PC-9 (cell line): ENCODE data around the gene TPD52L1. TPM values are rescaled to one million over a fixed set of nuclear protein-coding genes. Genes with fewer than 3 reads are reported as not detected.
"Not testable (repeated sequence)": the region's sequence is repeated elsewhere in the genome, so short reads cannot be mapped to it uniquely, and the experiment has no call there.

ENCODE experiments used
- BruUV-seq: library from RNA; stranded (reverse); fragments of 400-500 nt; replicated peaks from 2 replicates; lab custom pipeline; 2021; lab: Mats Ljungman, UMichigan
- CTCF ChIA-PET: fragments of 300-600 bp; sonication (Branson Sonifier 250); formaldehyde crosslinking; loops from one replicate; lab custom pipeline; 2022; ENCODE audit warnings: antibody characterized with exemption; lab: Charles Lee
- POLR2A ChIA-PET: fragments of 300-600 bp; sonication (Branson Sonifier 250); formaldehyde crosslinking; loops from one replicate; lab custom pipeline; 2022; ENCODE audit warnings: antibody characterized with exemption; ENCODE audit not compliant: unreplicated experiment; lab: Charles Lee
- DNase-seq, 2 experiments: peaks; one replicate each; pipeline versions ENCODE4 v3.0.0 to v3.0.0-alpha.2; 2015 to 2022; ENCODE audit warnings: mixed read lengths in 1 of 2
- H2AFZ ChIP-seq: fragments of 200-600 bp; sonication (generic); 2 replicates; pipeline ENCODE4 v1.8.1; 2017; ENCODE audit warnings: antibody characterized with exemption
- H3F3A ChIP-seq: fragments of 200-600 bp; sonication (generic); 2 replicates; pipeline ENCODE4 v1.8.1; 2017; ENCODE audit warnings: antibody characterized with exemption, mild to moderate bottlenecking, low read depth; ENCODE audit not compliant: insufficient read depth
- H3K27ac ChIP-seq: fragments of 200-600 bp; sonication (generic); 2 replicates; pipeline ENCODE4 v1.6.1; 2016; ENCODE audit warnings: mixed run types
- H3K27me3 ChIP-seq: fragments of 200-600 bp; sonication (generic); 2 replicates; pipeline ENCODE4 v1.6.1; 2016; ENCODE audit warnings: low read depth, mixed run types; ENCODE audit not compliant: insufficient read depth
- H3K36me3 ChIP-seq: fragments of 200-600 bp; sonication (generic); 2 replicates; pipeline ENCODE4 v1.6.1; 2016; ENCODE audit warnings: low read depth, mixed run types
- H3K4me1 ChIP-seq: fragments of 200-600 bp; sonication (generic); replicated peaks from 2 replicates; pipeline ENCODE4 v1.6.1; 2016; ENCODE audit warnings: mixed run types; ENCODE audit not compliant: insufficient read depth
- H3K4me2 ChIP-seq: fragments of 200-600 bp; sonication (generic); 2 replicates; pipeline ENCODE4 v1.6.1; 2017; ENCODE audit warnings: mixed run types
- H3K4me3 ChIP-seq: fragments of 200-600 bp; sonication (generic); 2 replicates; pipeline ENCODE4 v1.6.1; 2016; ENCODE audit warnings: mixed run types
- H3K79me2 ChIP-seq: fragments of 200-600 bp; sonication (generic); 2 replicates; pipeline ENCODE4 v1.6.1; 2017; ENCODE audit warnings: low read depth, mixed run types
- H3K9me2 ChIP-seq: fragments of 200-600 bp; sonication (generic); 2 replicates; pipeline ENCODE4 v1.8.1; 2017; ENCODE audit warnings: mild to moderate bottlenecking; ENCODE audit not compliant: insufficient read depth
- H3K9me3 ChIP-seq: fragments of 200-600 bp; sonication (generic); 2 replicates; pipeline ENCODE4 v1.8.1; 2016; ENCODE audit warnings: low read depth; ENCODE audit not compliant: insufficient read depth
- H4K20me1 ChIP-seq: fragments of 200-600 bp; sonication (generic); 2 replicates; pipeline ENCODE4 v1.8.1; 2017; ENCODE audit not compliant: insufficient read depth
- CTCF ChIP-seq: fragments of 200-600 bp; sonication (generic); conservative IDR thresholded peaks from 2 replicates; pipeline ENCODE4 v1.6.1; 2017; ENCODE audit warnings: mixed run types, antibody characterized with exemption, mild to moderate bottlenecking, moderate library complexity
- EZH2 ChIP-seq: fragments of 200-600 bp; sonication (generic); IDR thresholded peaks from 2 replicates; pipeline ENCODE4 v1.8.0; 2017; ENCODE audit warnings: antibody characterized with exemption, low read depth
- intact Hi-C: fragments of 100-400 bp; cut with micrococcal nuclease; formaldehyde crosslinking; loops from one replicate; pipeline ENCODE4 v1.10.0; 2022; ENCODE audit not compliant: unreplicated experiment
- total RNA-seq: library from RNA; stranded (reverse); gene quantifications from 2 replicates; pipeline ENCODE4 v1.2.3, GENCODE V29; 2021

Gene TPD52L1
- total RNA-seq, 1 experiment from 2014 or later = 203 TPM

GRCh38 chr6:125275779-125276178 lies 122.2 kb downstream of the TPD52L1 start:
- H3K4me2 ChIP-seq = no peak overlapping the region
- H3K4me3 ChIP-seq = no peak overlapping the region
- peaks cover 11% of the 10 kb centered on the region; the same call in 1 of the 2 replicates for H3F3A ChIP-seq
- 0 out of 2 replicates have a peak, but pooled peaks cover 3% of the 10 kb centered on the region for H3K79me2 ChIP-seq
- TF ChIP-seq EZH2 = no peak
- no peak for TF ChIP-seq CTCF
- intact Hi-C loops = loop anchor here (2.0 kb wide), 1 partner anchor 83 kb away; no protein-coding TSS in a partner anchor
- ChIA-PET CTCF (no interaction called here), POLR2A (no interaction called here)
- H4K20me1 ChIP-seq = no peaks in the 10 kb centered on the region
- H3K9me3 ChIP-seq = no peaks in the 10 kb centered on the region
- H3K4me1 ChIP-seq = peaks cover 20% of the 10 kb centered on the region
- DNase-seq = no peak
- peaks cover 10% of the 10 kb centered on the region for H3K36me3 ChIP-seq
- H3K27me3 ChIP-seq = no peaks in the 10 kb centered on the region
- BruUV-seq = no TSS peak
- H3K27ac ChIP-seq = no peak overlapping the region
- no peaks in the 10 kb centered on the region for H3K9me2 ChIP-seq
- H2AFZ ChIP-seq = no peak overlapping the region

GRCh38 chr6:125277838-125278237 lies 124.3 kb downstream of the TPD52L1 start:
- intact Hi-C loops = no loop called here
- no peak for DNase-seq

GRCh38 chr6:125279961-125280360 lies 126.4 kb downstream of the TPD52L1 start:
- TF ChIP-seq CTCF (no peak), EZH2 (no peak)
- Histone ChIP-seq H3K9me2 (no peaks in the 10 kb centered on the region), H3K36me3 (peaks cover 33% of the 10 kb centered on the region), H4K20me1 (no peaks in the 10 kb centered on the region), H3K27ac (no peak overlapping the region), H3K4me2 (no peak overlapping the region), H3K4me1 (0 out of 2 replicates have a peak, but pooled peaks cover under 1% of the 10 kb centered on the region), H3F3A (0 out of 2 replicates have a peak, but pooled peaks cover under 1% of the 10 kb centered on the region), H3K4me3 (no peak overlapping the region), H3K27me3 (no peaks in the 10 kb centered on the region), H2AFZ (no peak overlapping the region), H3K79me2 (peaks cover 12% of the 10 kb centered on the region; the same call in 1 of the 2 replicates), H3K9me3 (no peaks in the 10 kb centered on the region)
- DNase-seq = no peak
- intact Hi-C loops = no loop called here
- BruUV-seq = no TSS peak
- ChIA-PET POLR2A (no interaction called here), CTCF (no interaction called here)

More at GRCh38 chr6:125277838-125278237, 124.3 kb downstream of the TPD52L1 start:
- no peaks in the 10 kb centered on the region for H3K27me3 ChIP-seq
- no peaks in the 10 kb centered on the region for H3K9me2 ChIP-seq
- CTCF ChIA-PET = no interaction called here
- H3K79me2 ChIP-seq = 0 out of 2 replicates have a peak, but pooled peaks cover 5% of the 10 kb centered on the region
- peaks cover 11% of the 10 kb centered on the region; the same call in 1 of the 2 replicates for H3F3A ChIP-seq
- H3K4me3 ChIP-seq = no peak overlapping the region
- no peak for TF ChIP-seq CTCF
- no peak for TF ChIP-seq EZH2
- POLR2A ChIA-PET = interaction anchor here (0.6 kb wide), 1 partner anchor 1754 kb away, joined by 9 read pairs; no protein-coding TSS in a partner anchor
- H3K4me2 ChIP-seq = no peak overlapping the region
- peaks cover 24% of the 10 kb centered on the region for H3K36me3 ChIP-seq
- H3K9me3 ChIP-seq = no peaks in the 10 kb centered on the region
- no peaks in the 10 kb centered on the region for H4K20me1 ChIP-seq
- H2AFZ ChIP-seq = no peak overlapping the region
- BruUV-seq = no TSS peak
- H3K27ac ChIP-seq = no peak overlapping the region
- H3K4me1 ChIP-seq = peaks cover 20% of the 10 kb centered on the region

- H3K9me3 ChIP-seq, BruUV-seq, H3F3A ChIP-seq, intact Hi-C loops, H2AFZ ChIP-seq, H4K20me1 ChIP-seq, H3K27ac ChIP-seq, DNase-seq, H3K4me2 ChIP-seq, H3K9me2 ChIP-seq, H3K4me1 ChIP-seq, POLR2A ChIA-PET, H3K4me3 ChIP-seq, H3K27me3 ChIP-seq: not testable (repeated sequence)
- Histone ChIP-seq H3K36me3 (peaks cover 37% of the 10 kb centered on the region), H3K79me2 (peaks cover 12% of the 10 kb centered on the region; the same call in 1 of the 2 replicates)
- CTCF ChIA-PET = interaction anchor here (0.6 kb wide), 1 partner anchor 682 kb away, joined by 3 read pairs; no protein-coding TSS in a partner anchor
Measured at GRCh38 chr6:125280370-125281035, 126.9 kb downstream of the TPD52L1 start.

GRCh38 chr6:125282470-125282869 lies 128.9 kb downstream of the TPD52L1 start:
- H3K9me3 ChIP-seq, H3K9me2 ChIP-seq, H3K4me3 ChIP-seq, POLR2A ChIA-PET, H3F3A ChIP-seq, BruUV-seq, H3K4me2 ChIP-seq, H3K4me1 ChIP-seq, H4K20me1 ChIP-seq, CTCF ChIA-PET, H3K27ac ChIP-seq, DNase-seq, intact Hi-C loops, H3K27me3 ChIP-seq, H2AFZ ChIP-seq: not testable (repeated sequence)
- Histone ChIP-seq H3K79me2 (peaks cover 12% of the 10 kb centered on the region; the same call in 1 of the 2 replicates), H3K36me3 (peaks cover 47% of the 10 kb centered on the region)
